HG02623 (cell line): ENCODE results near the gene ZBTB7B.
"Not testable (repeated sequence)": the region's sequence is repeated elsewhere in the genome, so short reads cannot be mapped to it uniquely, and the experiment has no call there.

ENCODE experiments used
- ATAC-seq: cut with Tn5 transposase; IDR thresholded peaks from one replicate; pipeline ENCODE4 v1.9.1; 2021; ENCODE audit warnings: moderate library complexity; ENCODE audit not compliant: unreplicated experiment

Gene ZBTB7B

DNA sequence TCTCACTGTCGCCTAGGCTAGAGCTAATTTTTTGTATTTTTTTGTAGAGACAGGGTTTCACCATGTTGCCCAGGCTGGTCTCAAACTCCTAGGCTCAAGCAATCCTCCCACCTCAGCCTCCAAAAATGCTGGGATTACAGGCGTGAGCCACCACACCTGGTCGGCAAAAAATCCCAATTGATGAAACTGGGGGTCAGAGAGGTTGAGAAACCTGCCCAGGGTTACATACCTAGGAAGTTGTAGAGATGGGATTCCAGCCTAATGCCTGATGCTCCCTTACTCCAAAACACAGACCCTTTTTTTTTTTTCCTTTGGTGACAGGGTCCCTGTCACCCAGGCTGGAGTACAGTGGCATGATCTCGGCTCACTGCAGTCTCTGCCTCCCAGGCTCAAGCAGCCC lies 15.9 kb upstream of the ZBTB7B start:
- ATAC-seq = not testable (repeated sequence)

DNA sequence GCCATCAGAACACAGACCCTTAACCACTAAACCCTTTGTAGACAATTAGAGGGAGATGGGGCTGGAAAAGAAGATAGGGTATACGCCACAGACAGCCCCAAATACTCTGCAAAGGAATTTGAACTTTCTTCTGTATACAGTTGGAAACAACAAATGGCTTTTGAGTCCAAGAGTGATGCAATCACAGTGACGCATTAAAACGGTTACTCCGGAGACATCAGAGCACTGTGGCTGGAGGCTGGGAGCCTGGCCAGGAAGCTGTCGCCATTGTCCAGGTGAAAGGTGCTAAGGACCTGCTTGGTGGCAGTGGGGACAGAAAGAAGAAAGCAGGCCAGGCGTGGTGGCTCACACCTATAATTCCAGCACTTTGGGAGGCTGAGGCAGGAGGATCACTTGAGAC lies 15.3 kb upstream of the ZBTB7B start:
- ATAC-seq = no peak

DNA sequence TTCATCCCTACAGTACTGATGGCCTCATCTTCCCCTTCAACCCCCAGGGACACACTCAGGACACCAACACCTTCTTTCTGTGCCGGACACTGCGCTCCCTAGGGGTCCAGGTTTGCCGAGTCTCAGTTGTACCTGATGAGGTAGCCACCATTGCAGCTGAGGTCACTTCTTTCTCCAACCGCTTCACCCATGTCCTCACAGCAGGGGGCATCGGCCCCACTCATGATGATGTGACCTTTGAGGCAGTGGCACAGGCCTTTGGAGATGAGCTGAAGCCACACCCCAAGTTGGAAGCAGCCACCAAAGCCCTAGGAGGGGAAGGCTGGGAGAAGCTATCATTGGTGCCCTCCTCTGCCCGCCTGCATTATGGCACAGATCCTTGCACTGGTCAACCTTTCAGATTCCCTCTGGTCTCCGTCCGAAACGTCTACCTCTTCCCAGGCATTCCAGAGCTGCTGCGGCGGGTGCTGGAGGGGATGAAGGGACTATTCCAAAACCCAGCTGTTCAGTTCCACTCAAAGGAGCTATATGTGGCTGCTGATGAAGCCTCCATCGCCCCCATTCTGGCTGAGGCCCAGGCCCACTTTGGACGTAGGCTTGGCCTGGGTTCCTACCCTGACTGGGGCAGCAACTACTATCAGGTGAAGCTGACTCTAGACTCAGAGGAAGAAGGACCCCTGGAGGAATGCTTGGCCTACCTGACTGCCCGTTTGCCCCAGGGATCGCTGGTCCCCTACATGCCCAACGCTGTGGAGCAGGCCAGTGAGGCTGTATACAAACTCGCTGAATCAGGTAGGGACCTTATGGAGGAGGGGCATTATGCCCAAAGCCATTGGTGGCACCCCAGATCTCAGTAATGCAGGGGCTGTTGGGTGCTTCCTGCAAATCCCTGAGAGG lies 14.3 kb upstream of the ZBTB7B start:
- ATAC-seq = no peak

DNA sequence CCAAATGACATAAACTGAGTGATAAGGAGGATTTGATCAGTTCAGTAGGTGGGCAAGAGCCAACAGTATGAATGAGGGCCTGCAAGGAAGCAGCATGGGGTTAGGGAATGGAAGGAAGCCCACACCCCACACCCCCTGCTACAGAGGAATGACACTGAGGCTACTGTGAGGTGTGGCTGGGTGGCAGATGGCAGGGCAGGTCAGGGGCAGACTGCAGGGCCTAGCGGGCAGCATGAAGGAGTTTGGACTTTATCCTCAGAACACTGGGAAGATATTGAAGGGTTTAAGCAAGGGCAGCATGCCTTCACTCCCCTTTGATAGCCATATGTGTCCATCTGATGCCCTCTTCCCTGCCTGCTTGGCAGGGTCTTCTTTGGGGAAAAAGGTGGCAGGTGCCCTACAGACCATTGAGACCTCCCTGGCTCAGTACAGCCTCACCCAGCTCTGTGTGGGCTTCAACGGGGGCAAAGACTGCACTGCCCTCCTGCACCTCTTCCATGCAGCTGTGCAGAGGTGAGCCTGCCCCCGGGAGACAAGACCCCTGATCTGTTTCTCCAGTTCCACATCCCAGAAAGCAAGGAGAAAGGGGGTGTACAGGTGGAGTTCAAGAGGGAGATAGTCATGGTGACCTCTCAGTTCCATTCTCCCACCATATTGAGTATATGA lies 13.3 kb upstream of the ZBTB7B start:
- ATAC-seq = no peak

DNA sequence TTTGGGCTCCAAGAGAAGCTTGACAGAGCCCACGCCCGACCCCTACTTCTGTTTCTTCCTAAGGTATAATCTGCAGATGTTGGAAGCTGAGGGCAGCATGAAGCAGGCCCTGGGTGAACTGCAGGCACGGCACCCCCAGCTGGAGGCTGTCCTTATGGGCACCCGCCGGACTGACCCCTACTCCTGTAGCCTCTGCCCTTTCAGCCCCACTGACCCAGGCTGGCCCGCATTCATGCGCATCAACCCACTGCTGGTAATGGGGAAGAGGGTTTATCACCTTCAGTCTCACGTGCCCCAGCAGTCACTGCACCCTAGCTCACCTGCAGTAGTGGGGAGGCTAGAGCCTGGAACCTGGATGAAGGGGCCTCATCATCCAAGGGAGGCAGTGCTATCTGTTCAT lies 12.3 kb upstream of the ZBTB7B start:
- ATAC-seq = no peak

DNA sequence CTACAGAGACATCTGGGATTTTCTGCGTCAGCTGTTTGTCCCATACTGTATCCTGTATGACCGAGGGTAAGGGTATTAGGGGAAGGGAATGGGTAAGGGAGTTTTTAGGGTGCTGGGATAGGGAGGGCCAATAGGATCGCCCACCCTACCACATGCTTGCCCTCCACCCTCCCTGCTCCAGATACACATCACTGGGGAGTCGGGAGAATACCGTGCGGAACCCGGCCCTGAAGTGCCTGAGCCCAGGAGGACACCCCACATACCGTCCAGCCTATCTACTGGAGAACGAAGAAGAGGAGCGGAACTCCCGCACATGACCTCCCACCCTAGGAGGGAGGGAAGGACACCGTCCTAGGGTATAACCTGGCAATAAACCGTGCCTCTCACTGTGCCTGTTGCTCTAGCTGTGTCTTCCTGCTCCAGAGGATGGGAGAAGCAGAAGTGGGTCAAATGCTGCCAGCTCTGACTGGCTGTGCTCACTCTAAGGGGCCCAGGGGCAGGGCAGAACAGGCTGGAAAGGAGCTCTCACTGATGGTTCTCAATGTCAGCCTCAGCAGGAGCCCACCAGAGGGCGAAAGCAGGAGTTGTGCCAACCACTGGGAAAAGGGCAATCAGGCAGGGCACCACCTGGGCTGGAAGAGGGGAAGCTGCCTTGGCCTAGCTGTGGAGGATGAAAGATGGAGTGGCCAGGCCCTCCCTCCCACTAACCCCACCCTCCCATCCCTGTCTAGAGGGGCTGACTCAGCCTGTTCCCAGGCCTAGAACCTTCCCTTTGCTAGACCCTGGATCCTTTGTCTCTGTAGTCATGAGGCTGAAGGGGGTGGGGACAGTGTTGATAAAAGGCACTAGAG lies 9.7 kb upstream of the ZBTB7B start:
- no peak for ATAC-seq

DNA sequence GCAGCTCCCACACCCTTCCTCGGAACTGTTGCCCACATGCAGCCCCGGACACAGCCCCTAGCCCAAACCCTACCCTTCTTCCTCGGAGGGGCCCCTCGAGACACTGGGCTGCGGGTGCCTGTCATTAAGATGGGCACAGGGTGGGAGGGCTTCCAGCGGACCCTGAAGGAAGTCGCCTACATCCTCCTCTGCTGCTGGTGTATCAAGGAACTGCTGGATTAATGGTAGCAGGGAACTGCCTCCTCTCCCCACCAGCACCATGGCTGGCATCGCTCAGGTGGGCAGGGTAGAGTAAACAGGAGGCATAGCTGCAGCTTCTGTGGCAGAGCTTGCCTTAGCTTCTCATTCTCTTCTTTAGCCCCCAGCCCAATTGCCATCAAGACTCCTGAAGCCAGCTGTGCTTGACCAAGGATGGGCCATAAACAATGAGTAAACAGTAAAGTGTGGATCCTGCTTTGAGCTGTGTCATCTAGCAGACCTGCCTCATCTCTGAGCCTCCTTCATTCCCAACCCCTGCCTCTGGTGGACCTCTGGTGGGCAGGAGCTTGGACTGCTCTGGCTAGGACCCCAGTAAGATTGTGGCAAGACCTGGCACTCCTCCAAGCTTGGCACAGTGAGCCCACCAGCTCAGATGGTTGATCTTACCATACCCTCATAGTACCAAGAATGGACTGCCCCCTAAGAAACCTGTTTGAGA lies 8.9 kb upstream of the ZBTB7B start, which contains the start of gene LENEP:
LENEP (plus strand) TSS at position 15 of the 697 bp plus-strand sequence; CDS start at position 37, 22 bp downstream.
- no peak for ATAC-seq

DNA sequence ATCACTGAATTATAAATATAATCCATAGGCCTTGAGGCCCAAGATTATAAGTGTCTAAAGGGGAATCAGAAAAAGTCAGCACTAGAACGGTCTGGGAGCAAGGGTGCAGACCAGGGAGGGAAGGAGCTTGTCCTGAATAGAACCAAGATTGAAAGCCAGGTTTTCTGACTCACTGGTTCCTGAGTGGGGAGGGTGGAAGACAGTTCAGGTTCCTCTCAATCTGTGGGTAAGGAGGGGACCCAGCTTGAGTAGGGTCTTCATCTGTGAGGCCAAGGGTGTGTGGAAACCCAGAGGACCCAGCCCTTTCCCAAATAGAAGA lies 8.4 kb upstream of the ZBTB7B start:
- no peak for ATAC-seq

DNA sequence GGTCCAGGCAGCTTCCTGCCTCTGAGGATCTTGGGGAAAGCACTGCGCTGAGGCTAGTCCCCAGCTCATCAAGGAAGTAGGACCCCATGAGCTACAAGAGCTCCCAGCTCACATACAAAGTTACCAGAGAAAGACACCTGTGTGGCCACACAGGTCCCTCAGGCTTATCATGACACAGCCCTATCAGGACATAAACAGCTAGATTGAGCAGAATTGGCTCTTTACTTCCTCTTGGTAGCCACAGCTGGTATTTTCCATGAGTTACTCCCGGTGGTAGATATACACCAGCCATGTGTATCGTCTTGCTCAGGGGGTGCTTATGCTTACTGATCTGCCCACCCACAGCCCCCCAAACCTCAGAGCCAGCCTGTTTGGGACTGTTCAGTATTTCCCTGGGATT lies 8.0 kb upstream of the ZBTB7B start:
- no peak for ATAC-seq

DNA sequence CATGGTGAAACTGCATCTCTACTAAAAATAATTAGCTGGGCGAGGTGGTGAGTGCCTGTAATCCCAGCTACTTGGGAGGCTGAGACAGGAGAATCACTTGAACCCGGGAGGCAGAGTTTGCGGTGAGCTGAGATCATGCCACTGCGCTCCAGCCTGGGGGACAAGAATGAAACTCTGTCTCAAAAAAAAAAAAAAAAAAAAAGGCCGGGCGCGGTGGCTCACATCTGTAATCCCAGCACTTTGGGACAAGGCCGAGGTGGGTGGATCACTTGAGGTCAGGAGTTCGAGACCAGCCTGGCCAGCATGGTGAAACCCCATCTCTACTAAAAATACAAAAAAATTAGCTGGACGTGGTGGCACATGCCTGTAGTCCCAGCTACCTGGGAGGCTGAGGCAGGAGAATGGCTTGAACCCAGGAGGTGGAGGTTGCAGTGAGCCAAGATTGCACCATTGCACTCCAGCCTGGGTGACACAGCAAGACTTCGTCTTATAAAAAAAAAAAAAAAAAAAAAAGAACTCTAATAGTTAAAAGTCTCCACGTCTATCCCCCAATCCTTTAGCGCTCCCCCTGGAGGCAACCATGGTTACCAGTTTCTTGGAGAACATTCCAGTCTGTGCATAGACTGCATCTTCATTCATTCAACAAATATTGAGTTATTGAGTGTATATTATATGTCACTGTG lies 7.2 kb upstream of the ZBTB7B start:
- not testable (repeated sequence) for ATAC-seq

DNA sequence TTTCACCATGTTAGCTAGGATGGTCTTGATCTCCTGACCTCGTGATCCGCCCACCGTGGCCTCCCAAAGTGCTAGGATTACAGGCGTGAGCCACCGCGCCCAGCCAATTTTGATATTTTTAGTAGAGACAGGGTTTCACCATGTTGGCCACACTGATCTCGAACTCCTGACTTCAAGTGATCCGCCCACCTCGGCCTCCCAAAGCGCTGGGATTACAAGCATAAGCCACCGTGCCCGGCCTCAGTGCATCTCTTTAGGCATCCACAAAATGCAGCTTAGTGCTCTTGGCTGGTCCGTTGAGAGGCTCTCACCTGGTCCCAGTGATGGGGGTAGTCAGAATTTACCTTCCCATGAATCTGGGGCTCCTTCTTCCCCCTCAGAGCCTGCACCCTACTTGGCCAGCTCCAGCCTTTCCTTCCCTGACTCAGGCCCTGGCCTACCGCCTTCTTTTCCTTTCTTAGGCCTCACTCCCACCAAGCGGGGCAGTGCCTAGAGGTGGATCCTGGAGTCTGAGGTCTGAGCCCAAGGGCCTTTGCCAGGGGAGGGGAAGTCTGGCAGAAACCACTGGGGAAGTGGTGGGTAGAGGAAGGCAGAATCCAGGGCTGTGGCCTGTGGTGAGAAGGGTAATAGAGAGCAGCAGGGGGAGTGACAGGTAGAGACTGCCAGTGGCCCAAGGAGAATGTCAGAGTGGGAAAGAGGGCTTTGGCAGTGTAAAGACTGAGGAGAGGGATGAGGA lies 5.5 kb upstream of the ZBTB7B start:
- ATAC-seq = no peak

DNA sequence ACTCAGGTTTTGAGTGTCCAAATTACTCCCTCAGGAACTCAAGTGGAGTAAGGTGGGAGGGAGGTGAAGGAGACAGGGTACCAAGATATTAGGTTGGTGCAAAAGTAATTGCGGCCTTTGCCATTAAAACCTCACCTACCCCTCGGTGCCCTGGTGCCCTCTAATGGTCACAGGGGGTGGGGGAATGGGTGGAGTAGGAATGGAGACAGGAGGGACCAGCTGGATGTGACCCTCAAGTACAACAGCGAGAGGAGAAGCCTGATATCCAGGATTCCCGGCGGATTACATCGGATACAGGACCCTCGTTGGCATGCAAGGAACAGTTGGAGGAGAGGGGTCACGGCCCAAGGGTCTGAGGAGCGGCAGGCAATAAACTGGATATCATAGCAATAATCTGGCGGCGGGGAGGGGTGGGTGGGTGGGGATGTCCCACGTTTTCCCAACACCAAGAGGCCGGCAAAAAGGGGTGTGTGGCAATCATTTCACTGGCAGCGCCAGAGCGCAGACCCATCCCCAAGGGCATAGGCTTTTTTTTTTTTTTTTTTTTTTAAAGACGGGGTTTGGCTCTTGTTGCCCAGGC lies 4.3 kb upstream of the ZBTB7B start:
- no peak for ATAC-seq

DNA sequence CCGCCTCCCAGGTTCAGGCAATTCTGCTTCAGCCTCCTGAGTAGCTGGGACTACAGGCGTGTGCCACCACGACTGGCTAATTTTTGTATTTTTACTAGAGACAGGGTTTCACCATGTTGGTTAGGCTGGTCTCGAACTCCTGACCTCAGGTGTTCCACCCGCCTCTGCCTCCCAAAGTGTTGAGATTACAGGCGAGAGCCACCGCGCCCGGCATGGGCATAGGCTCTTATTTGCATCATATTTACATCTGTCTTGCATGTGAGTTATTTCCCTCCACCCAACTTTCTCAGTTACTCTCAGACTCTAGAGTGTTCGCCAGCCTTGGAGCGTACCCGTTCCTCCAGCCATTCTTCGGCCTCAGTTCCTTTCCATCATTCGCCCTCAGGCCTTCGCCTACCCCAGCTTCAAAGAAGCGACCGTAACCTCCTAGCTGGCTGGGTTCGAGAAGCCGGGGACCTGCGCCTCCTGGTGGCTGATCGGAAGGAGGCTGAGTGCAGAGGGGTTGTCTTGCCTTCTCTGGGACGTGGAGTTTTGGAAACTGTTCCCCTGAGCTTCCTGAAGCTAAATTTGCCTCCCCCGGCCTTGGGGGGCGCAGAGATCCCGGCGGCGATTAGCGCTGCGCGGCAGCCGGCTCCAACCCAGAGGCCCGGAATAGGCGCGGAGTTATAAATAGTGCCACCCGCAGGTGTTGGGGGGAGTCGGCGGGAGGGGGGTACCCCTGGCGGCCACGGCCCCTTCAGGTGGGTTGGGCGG lies 3.6 kb upstream of the ZBTB7B start:
- ATAC-seq = no peak

DNA sequence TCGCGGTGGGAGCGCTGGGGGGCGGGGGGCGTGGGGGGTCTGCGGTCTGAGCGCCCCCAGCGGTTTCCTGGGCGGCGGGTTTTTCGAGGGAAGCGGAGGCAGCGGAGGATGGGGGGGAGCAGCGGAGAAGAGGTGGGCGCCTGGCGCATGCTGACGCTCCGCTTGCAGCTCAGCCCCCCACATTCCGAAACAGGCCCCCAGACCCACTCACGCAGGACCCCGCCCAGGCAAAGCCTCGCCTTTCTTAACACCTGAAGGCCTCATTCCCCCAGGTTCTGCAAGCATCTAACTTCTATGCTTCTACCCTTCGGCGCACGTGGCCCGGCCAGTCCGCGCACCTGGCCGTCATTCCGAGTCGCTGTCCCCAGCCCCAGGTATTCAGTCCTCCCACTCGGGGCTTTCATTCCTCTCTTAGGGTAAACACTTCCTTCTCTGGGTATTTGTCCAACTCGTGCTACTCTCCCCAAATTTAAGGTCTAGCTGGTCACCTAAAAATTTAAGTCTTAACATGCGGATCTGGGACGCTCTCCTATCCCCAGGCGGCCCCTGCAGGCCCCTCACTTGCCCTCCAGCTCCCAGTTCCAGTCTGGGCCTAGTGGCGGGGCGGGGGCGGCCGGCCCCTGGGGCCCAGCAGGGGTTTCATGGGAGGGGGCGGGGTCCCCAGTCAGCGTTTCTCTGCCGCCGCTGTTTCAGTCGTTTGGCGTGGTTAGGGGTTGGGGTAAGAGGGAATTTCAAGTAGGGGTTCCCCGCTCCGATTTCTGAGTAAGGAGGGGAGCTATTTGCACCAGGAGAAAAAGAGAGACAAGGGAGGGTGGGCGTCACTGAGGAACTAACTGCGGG lies 2.8 kb upstream of the ZBTB7B start:
- ATAC-seq = no peak

DNA sequence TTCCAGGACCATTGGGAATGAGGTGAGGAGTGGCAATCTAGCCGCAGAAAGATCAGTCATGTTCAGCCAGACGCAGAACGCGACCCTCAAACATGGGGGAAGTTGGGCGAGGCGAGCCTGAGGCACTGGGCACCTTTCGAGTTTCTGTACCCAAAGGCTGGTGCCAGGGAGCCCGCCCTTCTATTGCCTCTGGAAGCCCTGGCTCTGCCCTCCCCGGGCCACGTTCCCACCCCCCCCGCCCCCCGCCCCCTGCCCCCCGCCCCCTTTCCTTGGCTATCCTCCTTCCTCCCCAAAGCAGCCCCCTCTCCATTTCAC lies 2.2 kb upstream of the ZBTB7B start:
- ATAC-seq = no peak

DNA sequence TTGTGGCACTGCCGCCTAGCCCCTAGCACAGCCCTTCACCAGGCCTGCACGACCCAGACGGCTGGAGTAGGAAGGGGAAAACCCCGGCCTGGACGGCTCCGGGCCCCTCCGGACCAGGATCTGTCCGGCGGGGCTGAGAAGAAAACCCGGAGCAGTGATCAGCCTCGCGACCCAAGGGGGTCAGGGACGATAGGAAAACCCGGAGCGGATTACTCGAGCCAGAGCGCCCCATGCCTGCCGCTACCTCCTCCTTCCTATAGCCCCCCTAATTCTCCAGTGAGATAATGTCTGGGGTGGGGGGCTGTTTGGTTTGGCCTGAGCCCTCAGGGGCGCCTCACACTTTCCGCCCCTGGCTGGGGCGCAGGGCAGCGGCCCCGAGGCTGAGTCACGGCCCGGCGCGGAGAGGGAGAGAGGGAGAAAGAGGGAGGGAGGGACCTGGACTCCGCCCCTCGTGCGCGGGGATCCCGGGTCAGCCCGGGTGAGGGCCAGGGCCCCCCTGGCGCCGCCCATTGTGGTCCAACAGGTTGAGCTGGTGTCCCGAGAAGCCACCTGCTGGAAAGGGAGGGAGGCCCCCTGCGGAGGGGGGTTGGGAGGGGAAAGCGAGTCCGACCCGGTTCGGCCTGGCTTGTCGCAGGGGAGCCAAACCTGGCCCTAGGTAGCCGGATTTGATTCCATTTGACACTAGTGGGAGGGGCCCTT lies 1.7 kb upstream of the ZBTB7B start:
- ATAC-seq = peak; percentile 34

DNA sequence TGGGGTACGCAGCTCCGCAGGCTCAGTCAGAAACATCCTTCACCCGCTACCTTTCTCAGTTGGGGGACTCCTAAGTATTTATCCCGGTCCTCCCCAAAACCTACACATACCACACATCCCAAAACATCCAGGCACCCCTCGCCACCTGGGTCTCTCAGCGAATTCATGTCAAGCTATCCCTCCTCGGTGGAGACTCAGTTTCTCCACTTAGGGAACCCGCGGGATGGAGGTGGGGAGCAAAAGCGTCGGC lies 1.3 kb upstream of the ZBTB7B start:
- ATAC-seq = no peak
